Liver (tissue), 9 donors: ENCODE results near the gene LGALS4. TPM values are rescaled to one million over a fixed set of nuclear protein-coding genes. Genes with fewer than 3 reads are reported as not detected.
"Not testable (repeated sequence)": the region's sequence is repeated elsewhere in the genome, so short reads cannot be mapped to it uniquely, and the experiment has no call there.

Source experiments
- DNase-seq: peaks from one replicate; pipeline ENCODE4 v3.0.0-alpha.2; 2017; ENCODE audit warnings: low spot score
- H3K27ac ChIP-seq, 2 donors: one replicate each; pipeline ENCODE4 v1.7.0; 2013; ENCODE audit warnings: inconsistent platforms in 2 of 2, low read length in 2 of 2, control low read depth in 1 of 2, low read depth in 1 of 2, mild to moderate bottlenecking in 1 of 2
- H3K27me3 ChIP-seq, 4 donors: one replicate each; pipeline versions ENCODE4 v1.6.1 to v1.7.0; 2013; ENCODE audit warnings: low read length in 3 of 4, inconsistent platforms in 1 of 4, mild to moderate bottlenecking in 1 of 4, moderate library complexity in 1 of 4; ENCODE audit not compliant: control insufficient read depth in 4 of 4, insufficient read depth in 4 of 4
- H3K36me3 ChIP-seq, 4 donors: one replicate each; pipeline versions ENCODE4 v1.6.1 to v1.7.0; 2013; ENCODE audit warnings: low read length in 3 of 4, mild to moderate bottlenecking in 3 of 4, low read depth in 1 of 4, moderate library complexity in 1 of 4; ENCODE audit not compliant: control insufficient read depth in 4 of 4, insufficient read depth in 3 of 4
- H3K4me1 ChIP-seq, 4 donors: one replicate each; pipeline versions ENCODE4 v1.6.1 to v1.7.0; 2013; ENCODE audit warnings: low read length in 3 of 4, mild to moderate bottlenecking in 3 of 4, moderate library complexity in 1 of 4; ENCODE audit not compliant: control insufficient read depth in 4 of 4, insufficient read depth in 4 of 4
- H3K4me3 ChIP-seq, 3 donors: one replicate each; pipeline versions ENCODE4 v1.6.1 to v1.7.0; 2013; ENCODE audit warnings: low read length in 3 of 3, control low read depth in 1 of 3, low read depth in 1 of 3, mild to moderate bottlenecking in 1 of 3
- H3K9ac ChIP-seq, 2 donors: one replicate each; pipeline ENCODE4 v1.7.0; 2013; ENCODE audit warnings: low read length in 2 of 2, mild to moderate bottlenecking in 2 of 2, moderate library complexity in 2 of 2, control low read depth in 1 of 2, low read depth in 1 of 2
- H3K9me3 ChIP-seq, 4 donors: one replicate each; pipeline versions ENCODE4 v1.6.1 to v1.7.0; 2013; ENCODE audit warnings: low read length in 3 of 4; ENCODE audit not compliant: control insufficient read depth in 4 of 4
- ATF3 ChIP-seq: IDR thresholded peaks from 2 replicates; pipeline ENCODE4 v1.6.1; 2016; ENCODE audit warnings: antibody characterized with exemption
- EGR1 ChIP-seq, 2 donors: IDR thresholded peaks; 2 replicates each; pipeline ENCODE4 v1.6.1; 2016 to 2018; ENCODE audit warnings: antibody characterized with exemption in 2 of 2, low read depth in 2 of 2
- FOXA1 ChIP-seq: IDR thresholded peaks from 2 replicates; pipeline ENCODE4 v1.6.1; 2016; ENCODE audit warnings: antibody characterized with exemption
- FOXA2 ChIP-seq: IDR thresholded peaks from 2 replicates; pipeline ENCODE4 v1.6.1; 2016; ENCODE audit warnings: antibody characterized with exemption
- GABPA ChIP-seq, 2 donors: IDR thresholded peaks in 1 of 2; conservative IDR thresholded peaks in 1 of 2; 2 replicates each; pipeline ENCODE4 v1.6.1; 2016; ENCODE audit warnings: antibody characterized with exemption in 2 of 2, mild to moderate bottlenecking in 1 of 2, moderate library complexity in 1 of 2
- HNF4A ChIP-seq, 2 donors: conservative IDR thresholded peaks; 2 replicates each; pipeline ENCODE4 v1.6.1; 2016; ENCODE audit warnings: antibody characterized with exemption in 2 of 2, mild to moderate bottlenecking in 2 of 2
- HNF4G ChIP-seq: IDR thresholded peaks from 2 replicates; pipeline ENCODE4 v1.6.1; 2016; ENCODE audit warnings: antibody characterized with exemption
- JUND ChIP-seq, 2 donors: IDR thresholded peaks; 2 replicates each; pipeline ENCODE4 v1.6.1; 2016; ENCODE audit warnings: antibody characterized with exemption in 2 of 2
- MAX ChIP-seq: IDR thresholded peaks from 2 replicates; pipeline ENCODE4 v1.6.1; 2016; ENCODE audit warnings: antibody characterized with exemption
- NR2F2 ChIP-seq: IDR thresholded peaks from 2 replicates; pipeline ENCODE4 v1.6.1; 2016; ENCODE audit warnings: antibody characterized with exemption
- REST ChIP-seq: IDR thresholded peaks from 2 replicates; pipeline ENCODE4 v1.6.1; 2016; ENCODE audit warnings: antibody characterized with exemption, mild to moderate bottlenecking
- RXRA ChIP-seq, 2 donors: IDR thresholded peaks; 2 replicates each; pipeline ENCODE4 v1.6.1; 2017 to 2018; ENCODE audit warnings: antibody characterized with exemption in 2 of 2, mild to moderate bottlenecking in 1 of 2
- SP1 ChIP-seq: IDR thresholded peaks from 2 replicates; pipeline ENCODE4 v1.6.1; 2018; ENCODE audit warnings: antibody characterized with exemption, mild to moderate bottlenecking
- TAF1 ChIP-seq: conservative IDR thresholded peaks from 2 replicates; pipeline ENCODE4 v1.6.1; 2016; ENCODE audit warnings: antibody characterized with exemption, mild to moderate bottlenecking
- YY1 ChIP-seq: IDR thresholded peaks from 2 replicates; pipeline ENCODE4 v1.6.1; 2016; ENCODE audit warnings: antibody characterized with exemption, mild to moderate bottlenecking
- ZBTB33 ChIP-seq: IDR thresholded peaks from 2 replicates; pipeline ENCODE4 v1.6.1; 2016; ENCODE audit warnings: antibody characterized with exemption
- WGBS: extraction: QIAGEN DNeasy Blood & Tissue Kit; methylation state at CpG from one replicate; pipeline ENCODE4 v1.1.7; 2013; 5-methylcytosine and 5-hydroxymethylcytosine counted together
- polyA plus RNA-seq, 2 donors: library from polyadenylated mRNA; stranded (reverse) in 1 of 2; unstranded in 1 of 2; fragments of 200-250 nt in 1 of 2; fragments of >200 nt in 1 of 2; fragmentation: Nextera tagmentation in 1 of 2; extraction: Ambion mirVana in 1 of 2; gene quantifications; one replicate each; pipeline versions ENCODE4 v1.2.1 to v1.2.3, GENCODE V29; 2013 to 2015
- total RNA-seq, 2 donors: library from RNA; depleted of rRNA; stranded (reverse); fragments of >200 nt; gene quantifications; one replicate each; pipeline ENCODE4 v1.2.3, GENCODE V29; 2014
- donor health status: healthy.
- donor health status: healthy.
- donor health status: healthy.
- donor health status: healthy.
- donor health status: healthy.

Gene LGALS4
- total and polyA plus RNA-seq, 4 donors: 0.42 to 40.6 (median 12.1) TPM

GRCh38 chr19:38807374-38808098 is 5.2 kb downstream of the LGALS4 start:
- not testable (repeated sequence) for H3K27ac ChIP-seq

GRCh38 chr19:38806371-38806770 is 6.4 kb downstream of the LGALS4 start:
- 94% methylated on average over 6 of the region's 6 CpGs for WGBS
- peaks cover 3 to 11% (median 6%) of the 10 kb centered on the region in 4 donors for H3K36me3 ChIP-seq
- DNase-seq: no peak

More at GRCh38 chr19:38807374-38808098, 5.2 kb downstream of the LGALS4 start:
- H3K4me3 ChIP-seq, H3K36me3 ChIP-seq, H3K27me3 ChIP-seq, DNase-seq, H3K4me1 ChIP-seq, H3K9me3 ChIP-seq, H3K9ac ChIP-seq: not testable (repeated sequence)
- 82% methylated on average over 14 of the region's 18 CpGs for WGBS

GRCh38 chr19:38805180-38805579 is 7.6 kb downstream of the LGALS4 start:
- TF ChIP-seq FOXA1 (no peak), JUND (IDR thresholded peaks at IDR 0.05) (no peak), MAX (no peak), RXRA (IDR thresholded peaks at IDR 0.05) (no peak)
- DNase-seq: no peak
- Histone ChIP-seq H3K9me3 (no peaks in the 10 kb centered on the region), H3K27ac (no peak overlapping the region), H3K9ac (no peak overlapping the region), H3K4me1 (no peaks in the 10 kb centered on the region), H3K4me3 (no peak overlapping the region), H3K36me3 (peaks cover 3 to 15% (median 10%) of the 10 kb centered on the region in 4 donors), H3K27me3 (no peaks in the 10 kb centered on the region)
- 66% methylated on average over 1 of the region's 1 CpG for WGBS

More at GRCh38 chr19:38806371-38806770, 6.4 kb downstream of the LGALS4 start:
- H3K4me3 ChIP-seq: no peak overlapping the region
- TF ChIP-seq NR2F2 (no peak), GABPA (IDR thresholded peaks at IDR 0.05 in 1 of 2, conservative IDR thresholded peaks at IDR 0.05 in 1 of 2) (no peak), HNF4A (conservative IDR thresholded peaks at IDR 0.05) (no peak), FOXA1 (no peak), ZBTB33 (no peak), TAF1 (no peak), JUND (IDR thresholded peaks at IDR 0.05) (no peak)
- no peaks in the 10 kb centered on the region for H3K4me1 ChIP-seq
- H3K27me3 ChIP-seq: no peaks in the 10 kb centered on the region
- no peak overlapping the region for H3K27ac ChIP-seq
- no peak overlapping the region for H3K9ac ChIP-seq
- no peaks in the 10 kb centered on the region for H3K9me3 ChIP-seq

- Histone ChIP-seq H3K9me3 (no peaks in the 10 kb centered on the region), H3K9ac (no peak overlapping the region), H3K4me1 (no peaks in the 10 kb centered on the region), H3K4me3 (no peak overlapping the region), H3K36me3 (peaks cover 3 to 15% (median 10%) of the 10 kb centered on the region in 4 donors), H3K27ac (no peak overlapping the region), H3K27me3 (no peaks in the 10 kb centered on the region)
- 95% methylated on average over 10 of the region's 10 CpGs for WGBS
- DNase-seq: no peak
- TF ChIP-seq HNF4G: no peak
- no peak for TF ChIP-seq HNF4A (conservative IDR thresholded peaks at IDR 0.05)
- no peak for TF ChIP-seq FOXA2
- no peak for TF ChIP-seq GABPA (IDR thresholded peaks at IDR 0.05 in 1 of 2, conservative IDR thresholded peaks at IDR 0.05 in 1 of 2)
- TF ChIP-seq YY1: no peak
- TF ChIP-seq JUND (IDR thresholded peaks at IDR 0.05): no peak
- TF ChIP-seq ATF3: no peak
- no peak for TF ChIP-seq NR2F2
- TF ChIP-seq RXRA (IDR thresholded peaks at IDR 0.05): no peak
- no peak for TF ChIP-seq TAF1
- TF ChIP-seq REST: no peak
- no peak for TF ChIP-seq FOXA1
- no peak for TF ChIP-seq SP1
- no peak for TF ChIP-seq EGR1 (IDR thresholded peaks at IDR 0.05; ENCODE audit: low read depth in 2 of 2)
Measured at GRCh38 chr19:38803543-38803942, 9.2 kb downstream of the LGALS4 start.
